Astrocyte (in vitro differentiated cells and primary cell): ENCODE measurements around the gene VWC2L.

Experiments
- CTCF ChIP-seq: IDR thresholded peaks from 2 replicates; pipeline ENCODE4 v1.5.1; 2011; ENCODE audit warnings: low read depth, mild to moderate bottlenecking, inconsistent platforms, low read length, moderate library complexity; ENCODE audit not compliant: insufficient read depth
- EZH2 ChIP-seq: IDR thresholded peaks from 2 replicates; pipeline ENCODE4 v1.6.1; 2012; ENCODE audit warnings: mild to moderate bottlenecking, low read length, inconsistent platforms; ENCODE audit not compliant: insufficient read depth

GRCh38 chr2:214536625-214537024 lies 125.8 kb downstream of the VWC2L start:
- no peak for TF ChIP-seq CTCF
- no peak for TF ChIP-seq EZH2
